Mononuclear cell (primary cell): ENCODE data around the gene CEP68. TPM values are rescaled to one million over a fixed set of nuclear protein-coding genes. Genes with fewer than 3 reads are reported as not detected.

Experiments
- H3K27me3 ChIP-seq: 2 replicates; pipeline ENCODE4 v1.6.0; 2011; ENCODE audit warnings: low read length, control low read depth; ENCODE audit not compliant: insufficient read depth
- H3K4me1 ChIP-seq: 2 replicates; pipeline ENCODE4 v1.5.1; 2011; ENCODE audit warnings: mild to moderate bottlenecking, low read length, control low read depth; ENCODE audit not compliant: insufficient read depth
- H3K4me3 ChIP-seq: 2 replicates; pipeline ENCODE4 v1.5.1; 2011; ENCODE audit warnings: mild to moderate bottlenecking, low read length, moderate library complexity
- H3K9me3 ChIP-seq: 2 replicates; pipeline ENCODE4 v1.5.1; 2011; ENCODE audit warnings: low read depth, mild to moderate bottlenecking, control low read depth, low read length
- total RNA-seq: library from RNA; depleted of rRNA; stranded (reverse); fragments of >200 nt; gene quantifications from one replicate; pipeline ENCODE4 v1.2.3, GENCODE V29; 2012

Gene CEP68
- total RNA-seq, 1 donor: 27.4 TPM

DNA sequence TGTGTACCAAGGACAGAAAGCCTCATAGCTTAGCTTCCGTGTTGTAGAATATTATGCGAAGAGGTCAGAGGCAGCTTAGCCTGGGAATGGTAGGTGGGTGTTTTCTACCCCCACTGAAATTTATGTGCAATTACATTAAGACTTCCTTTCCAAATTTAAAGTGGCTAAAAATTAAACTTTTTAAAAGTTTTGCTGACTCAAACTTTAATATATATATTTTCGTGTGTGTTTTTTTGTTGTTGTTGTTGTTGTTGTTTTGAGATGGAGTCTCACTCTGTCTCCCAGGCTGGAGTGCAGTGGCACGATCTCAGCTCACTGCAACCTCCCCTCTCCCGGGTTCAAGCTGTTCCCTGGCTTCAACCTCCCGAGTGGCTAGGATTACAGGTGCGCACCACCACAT is 77.9 kb downstream of the CEP68 start:
- no peaks in the 10 kb centered on the region for H3K27me3 ChIP-seq
- no peaks in the 10 kb centered on the region for H3K9me3 ChIP-seq
- peaks cover 5% of the 10 kb centered on the region for H3K4me1 ChIP-seq
- H3K4me3 ChIP-seq: no peak overlapping the region

DNA sequence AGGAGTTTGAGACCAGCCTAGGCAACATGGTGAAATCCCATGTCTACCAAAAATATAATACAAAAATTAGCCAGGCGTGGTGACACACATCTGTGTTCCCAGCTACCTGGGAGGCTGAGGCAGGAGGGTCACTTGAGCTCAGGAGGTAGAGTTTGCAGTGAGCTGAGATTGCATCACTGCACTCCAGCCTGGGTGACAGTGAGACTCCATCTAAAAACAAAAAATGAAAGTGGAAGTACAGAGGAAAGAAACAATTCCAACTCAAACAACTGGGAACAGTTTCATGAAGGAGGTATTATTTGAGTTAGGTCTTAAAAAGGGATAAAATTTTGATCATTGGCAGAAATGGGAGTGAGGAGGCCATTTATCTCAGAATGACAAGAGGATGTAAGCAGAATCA is 80.0 kb downstream of the CEP68 start:
- H3K4me1 ChIP-seq: no peaks in the 10 kb centered on the region
- no peaks in the 10 kb centered on the region for H3K27me3 ChIP-seq
- no peak overlapping the region for H3K4me3 ChIP-seq
- H3K9me3 ChIP-seq: no peaks in the 10 kb centered on the region

Other genes with a start within 250 kb of the CEP68 start
- gene SLC1A4, start 67.0 kb upstream of the CEP68 start, total RNA-seq: 3.6 TPM
- 81.9 TPM for gene RAB1A, start 73.7 kb downstream of the CEP68 start, total RNA-seq
- gene ACTR2, start 171.4 kb downstream of the CEP68 start, total RNA-seq: 86.1 TPM